ENCODE results near the gene BRIP1. TPM values are rescaled to one million over a fixed set of nuclear protein-coding genes. Genes with fewer than 3 reads are reported as not detected.

BRIP1 gene
- total and polyA plus RNA-seq, 9 of the 15 experiments (the other 6 are each of a cell fraction or from before 2014, with no cell fraction given): 2.4 to 17.5 (median 11.2) TPM

- no peaks in the 10 kb centered on the region for H3K27me3 ChIP-seq (ENCODE audit: control insufficient read depth in 2 of 2, insufficient read depth in 2 of 2, low read length in 2 of 2)
- H3K9ac ChIP-seq (ENCODE audit: insufficient read depth in 1 of 2, low read depth in 2 of 2, low read length in 2 of 2): no peak overlapping the region
- H3K79me2 ChIP-seq (ENCODE audit: control insufficient read depth, insufficient read depth, low read length): no peaks in the 10 kb centered on the region
- ChIA-PET POLR2A (no interaction called here), CTCF (ENCODE audit: low intra/inter-chr PET ratio) (no interaction called here)
- H2AFZ ChIP-seq (ENCODE audit: low read depth, low read length): no peak overlapping the region
- ATAC-seq (no peak), DNase-seq (ENCODE audit: extremely low read depth in 1 of 4, low spot score in 3 of 4) (no peak), FAIRE-seq (no peak)
- H3K4me1 ChIP-seq (replicated peaks in 1 of 2; ENCODE audit: control insufficient read depth in 2 of 2, insufficient read depth in 2 of 2, low read length in 2 of 2): no peaks in the 10 kb centered on the region
- no peaks in the 10 kb centered on the region for H3K9me3 ChIP-seq (replicated peaks; ENCODE audit: control insufficient read depth, insufficient read depth, low read depth, low read length)
- no peak overlapping the region for H3K27ac ChIP-seq (ENCODE audit: extremely low read depth, low read depth, low read length)
- H3K9me1 ChIP-seq (ENCODE audit: control insufficient read depth, insufficient read depth, low read length): no peaks in the 10 kb centered on the region
- peak; percentile 71 for TF ChIP-seq EWSR1 (IDR thresholded peaks at IDR 0.05; ENCODE audit: borderline replicate concordance, low read depth, partially characterized antibody)
- TF ChIP-seq, protein P1, sequence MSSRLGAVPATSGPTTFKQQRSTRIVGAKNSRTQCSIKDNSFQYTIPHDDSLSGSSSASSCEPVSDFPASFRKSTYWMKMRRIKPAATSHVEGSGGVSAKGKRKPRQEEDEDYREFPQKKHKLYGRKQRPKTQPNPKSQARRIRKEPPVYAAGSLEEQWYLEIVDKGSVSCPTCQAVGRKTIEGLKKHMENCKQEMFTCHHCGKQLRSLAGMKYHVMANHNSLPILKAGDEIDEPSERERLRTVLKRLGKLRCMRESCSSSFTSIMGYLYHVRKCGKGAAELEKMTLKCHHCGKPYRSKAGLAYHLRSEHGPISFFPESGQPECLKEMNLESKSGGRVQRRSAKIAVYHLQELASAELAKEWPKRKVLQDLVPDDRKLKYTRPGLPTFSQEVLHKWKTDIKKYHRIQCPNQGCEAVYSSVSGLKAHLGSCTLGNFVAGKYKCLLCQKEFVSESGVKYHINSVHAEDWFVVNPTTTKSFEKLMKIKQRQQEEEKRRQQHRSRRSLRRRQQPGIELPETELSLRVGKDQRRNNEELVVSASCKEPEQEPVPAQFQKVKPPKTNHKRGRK (tag; IDR thresholded peaks at IDR 0.05): no peak
- no peak overlapping the region for H3K4me3 ChIP-seq
- 91% methylated on average over 3 of the region's 3 CpGs for WGBS (ENCODE audit: insufficient coverage, low coverage, missing lambda C conversion rate)
- in situ Hi-C loops (cut with MboI) (no loop called here), intact Hi-C loops (cut with micrococcal nuclease) (no loop called here)
- H3K4me2 ChIP-seq (ENCODE audit: insufficient read depth, low read length): no peak overlapping the region
- BruUV-seq (replicated peaks): no TSS peak
- peaks cover 16% of the 10 kb centered on the region for H3K36me3 ChIP-seq (ENCODE audit: control insufficient read depth, insufficient read depth, low read length)
- no peaks in the 10 kb centered on the region for H4K20me1 ChIP-seq (replicated peaks; ENCODE audit: control insufficient read depth, insufficient read depth, low read length)
Observed at GRCh38 chr17:61817452-61817851, 45.9 kb downstream of the BRIP1 start.

GRCh38 chr17:61816538-61816937 lies 46.8 kb downstream of the BRIP1 start:
- H4K20me1 ChIP-seq (replicated peaks; ENCODE audit: control insufficient read depth, insufficient read depth, low read length): no peaks in the 10 kb centered on the region
- in situ Hi-C loops (cut with MboI) (no loop called here), intact Hi-C loops (cut with micrococcal nuclease) (no loop called here)
- CTCF ChIA-PET (ENCODE audit: low intra/inter-chr PET ratio): no interaction called here
- no peaks in the 10 kb centered on the region for H3K9me3 ChIP-seq (replicated peaks; ENCODE audit: control insufficient read depth, insufficient read depth, low read depth, low read length)
- no peaks in the 10 kb centered on the region for H3K4me1 ChIP-seq (replicated peaks in 1 of 2; ENCODE audit: control insufficient read depth in 2 of 2, insufficient read depth in 2 of 2, low read length in 2 of 2)
- peaks cover 13% of the 10 kb centered on the region for H3K36me3 ChIP-seq (ENCODE audit: control insufficient read depth, insufficient read depth, low read length)
- no peak overlapping the region for H3K4me3 ChIP-seq
- H3K9ac ChIP-seq (ENCODE audit: insufficient read depth in 1 of 2, low read depth in 2 of 2, low read length in 2 of 2): no peak overlapping the region
- no TSS peak for BruUV-seq (replicated peaks)
- POLR2A ChIA-PET: interaction anchor here (0.6 kb wide), 1 partner anchor 23 kb away, joined by 3 read pairs; no protein-coding TSS in a partner anchor
- no peak overlapping the region for H3K4me2 ChIP-seq (ENCODE audit: insufficient read depth, low read length)
- FAIRE-seq (no peak), DNase-seq (ENCODE audit: extremely low read depth in 1 of 4, low spot score in 3 of 4) (no peak), ATAC-seq (no peak)
- no peaks in the 10 kb centered on the region for H3K27me3 ChIP-seq (ENCODE audit: control insufficient read depth in 2 of 2, insufficient read depth in 2 of 2, low read length in 2 of 2)
- WGBS (ENCODE audit: insufficient coverage, low coverage, missing lambda C conversion rate): 69% methylated on average over 4 of the region's 4 CpGs
- H3K9me1 ChIP-seq (ENCODE audit: control insufficient read depth, insufficient read depth, low read length): no peaks in the 10 kb centered on the region
- no peaks in the 10 kb centered on the region for H3K79me2 ChIP-seq (ENCODE audit: control insufficient read depth, insufficient read depth, low read length)
- H3K27ac ChIP-seq (ENCODE audit: extremely low read depth, low read depth, low read length): no peak overlapping the region
- no peak for TF ChIP-seq SMAD3 (CRISPR knock-in tag; conservative IDR thresholded peaks at IDR 0.05)
- TF ChIP-seq ZNF584 (CRISPR knock-in tag; IDR thresholded peaks at IDR 0.05; ENCODE audit: low read depth): no peak
- peak; percentile 63; the same call in 1 of the 2 replicates for TF ChIP-seq SPI1 (IDR thresholded peaks at IDR 0.05; ENCODE audit: borderline replicate concordance, low read depth, low read length)
- no peak for TF ChIP-seq ATF4 (CRISPR knock-in tag; IDR thresholded peaks at IDR 0.05)
- no peak for TF ChIP-seq POLR2AphosphoS2 (IDR thresholded peaks at IDR 0.05; ENCODE audit: low read length)
- TF ChIP-seq NFATC3 (IDR thresholded peaks at IDR 0.05): no peak
- no peak overlapping the region for H2AFZ ChIP-seq (ENCODE audit: low read depth, low read length)
